Esophagus squamous epithelium (tissue), 5 donors: ENCODE data around the gene SMC6. TPM values are rescaled to one million over a fixed set of nuclear protein-coding genes. Genes with fewer than 3 reads are reported as not detected.

ENCODE experiments used
- DNase-seq: peaks from one replicate; lab custom pipeline; 2025; lab: John Stamatoyannopoulos, UW
- H3K27ac ChIP-seq, 4 donors: fragments of 200-600 bp; sonication (generic); one replicate each; pipeline ENCODE4 v1.5.1; 2016 to 2019; ENCODE audit warnings: mild to moderate bottlenecking in 1 of 4
- H3K27me3 ChIP-seq, 4 donors: fragments of 200-600 bp; sonication (generic); 1 replicate in 3 of 4; 2 replicates in 1 of 4; pipeline versions ENCODE4 v1.5.1 to v1.6.0; 2017 to 2021; ENCODE audit warnings: antibody characterized with exemption in 1 of 4
- H3K36me3 ChIP-seq, 3 donors: fragments of 200-600 bp; sonication (generic); one replicate each; pipeline ENCODE4 v1.5.1; 2016 to 2019
- H3K4me1 ChIP-seq, 3 donors: fragments of 200-600 bp; sonication (generic); one replicate each; pipeline ENCODE4 v1.5.1; 2017 to 2019
- H3K4me3 ChIP-seq, 4 donors: fragments of 200-600 bp; sonication (generic); 1 replicate in 3 of 4; 2 replicates in 1 of 4; pipeline ENCODE4 v1.5.1; 2016 to 2019; ENCODE audit warnings: mild to moderate bottlenecking in 2 of 4, moderate library complexity in 1 of 4
- H3K9me3 ChIP-seq, 3 donors: fragments of 200-600 bp; sonication (generic); one replicate each; pipeline ENCODE4 v1.5.1; 2016 to 2019
- POLR2A ChIP-seq, 4 donors: fragments of 450-650 bp; IDR thresholded peaks; one replicate each; pipeline ENCODE4 v1.6.1; 2017; ENCODE audit warnings: antibody characterized with exemption in 4 of 4, mild to moderate bottlenecking in 4 of 4, moderate library complexity in 3 of 4
- WGBS, 2 donors: methylation state at CpG; one replicate each; pipeline ENCODE4 v1.1.5; 2018; 5-methylcytosine and 5-hydroxymethylcytosine counted together
- intact Hi-C: fragments of 100-400 bp; cut with DNase I; formaldehyde crosslinking; loops from one replicate; pipeline ENCODE4 v1.15.0; 2022
- total RNA-seq, 4 donors: library from RNA; depleted of rRNA; stranded (reverse); fragments of >200 nt; gene quantifications; one replicate each; pipeline ENCODE4 v1.1.0, GENCODE V29; 2016
- TF ChIP-seq, protein P1 (sequence below), 6 experiments: fragments of 450-650 bp in 4 of 6; fragments of 200-600 bp in 2 of 6; sonication (generic) in 2 of 6; IDR thresholded peaks; one replicate each; pipeline ENCODE4 v1.5.1; 2016 to 2019; ENCODE audit warnings: antibody characterized with exemption in 6 of 6, mild to moderate bottlenecking in 4 of 6, moderate library complexity in 4 of 6
- donor health status: DM: yes; HTN: yes; CAD: no.

SMC6 gene
- total RNA-seq, 4 donors from 2014 or later = 25.3 to 40.4 (median 31.7) TPM

- H3K27me3 ChIP-seq = peaks cover 0 to 6% (median 0%) of the 10 kb centered on the region in 4 donors
- no peaks in the 10 kb centered on the region for H3K9me3 ChIP-seq
- no peak overlapping the region for H3K4me3 ChIP-seq
- intact Hi-C loops = no loop called here
- no peak for DNase-seq
- no peak overlapping the region for H3K27ac ChIP-seq
- TF ChIP-seq, protein P1, sequence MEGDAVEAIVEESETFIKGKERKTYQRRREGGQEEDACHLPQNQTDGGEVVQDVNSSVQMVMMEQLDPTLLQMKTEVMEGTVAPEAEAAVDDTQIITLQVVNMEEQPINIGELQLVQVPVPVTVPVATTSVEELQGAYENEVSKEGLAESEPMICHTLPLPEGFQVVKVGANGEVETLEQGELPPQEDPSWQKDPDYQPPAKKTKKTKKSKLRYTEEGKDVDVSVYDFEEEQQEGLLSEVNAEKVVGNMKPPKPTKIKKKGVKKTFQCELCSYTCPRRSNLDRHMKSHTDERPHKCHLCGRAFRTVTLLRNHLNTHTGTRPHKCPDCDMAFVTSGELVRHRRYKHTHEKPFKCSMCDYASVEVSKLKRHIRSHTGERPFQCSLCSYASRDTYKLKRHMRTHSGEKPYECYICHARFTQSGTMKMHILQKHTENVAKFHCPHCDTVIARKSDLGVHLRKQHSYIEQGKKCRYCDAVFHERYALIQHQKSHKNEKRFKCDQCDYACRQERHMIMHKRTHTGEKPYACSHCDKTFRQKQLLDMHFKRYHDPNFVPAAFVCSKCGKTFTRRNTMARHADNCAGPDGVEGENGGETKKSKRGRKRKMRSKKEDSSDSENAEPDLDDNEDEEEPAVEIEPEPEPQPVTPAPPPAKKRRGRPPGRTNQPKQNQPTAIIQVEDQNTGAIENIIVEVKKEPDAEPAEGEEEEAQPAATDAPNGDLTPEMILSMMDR (IDR thresholded peaks at IDR 0.05) = no peak
- TF ChIP-seq POLR2A (IDR thresholded peaks at IDR 0.05) = no peak
- 39 to 54% methylated on average over 3 of the region's 3 CpGs for WGBS, 2 donors
- peaks cover 0 to 9% (median 0%) of the 10 kb centered on the region in 3 donors for H3K36me3 ChIP-seq
- peaks cover 0 to 15% (median 0%) of the 10 kb centered on the region in 3 donors for H3K4me1 ChIP-seq
Measured at GRCh38 chr2:17786727-17787126, 33.1 kb upstream of the SMC6 start.

DNA sequence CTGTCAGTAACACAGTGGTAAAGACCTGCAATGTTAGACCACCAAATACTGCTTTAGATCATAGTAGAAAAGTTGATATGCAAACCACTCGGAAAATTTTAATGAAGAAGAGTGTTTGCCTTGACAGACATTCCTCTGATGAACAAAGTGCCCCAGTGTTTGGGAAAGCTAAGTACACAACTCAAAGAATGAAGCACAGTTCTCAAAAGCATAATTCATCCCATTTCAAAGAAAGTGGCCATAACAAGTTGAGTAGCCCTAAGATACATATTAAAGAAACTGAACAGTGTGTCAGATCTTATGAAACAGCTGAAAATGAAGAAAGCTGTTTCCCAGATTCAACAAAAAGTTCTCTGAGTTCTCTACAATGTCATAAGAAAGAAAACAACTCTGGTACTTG, 27.9 kb upstream of the SMC6 start:
- Histone ChIP-seq H3K27ac (no peak overlapping the region), H3K36me3 (peaks cover 0 to 40% (median 0%) of the 10 kb centered on the region in 3 donors), H3K4me1 (no peaks in the 10 kb centered on the region), H3K27me3 (no peaks in the 10 kb centered on the region), H3K4me3 (no peak overlapping the region), H3K9me3 (no peaks in the 10 kb centered on the region)
- intact Hi-C loops = no loop called here
- TF ChIP-seq, protein P1 (IDR thresholded peaks at IDR 0.05) = no peak
- TF ChIP-seq POLR2A (IDR thresholded peaks at IDR 0.05) = no peak
- no peak for DNase-seq
- WGBS, 2 donors = 92 to 93% methylated on average over 1 of the region's 1 CpG

GRCh38 chr2:17780546-17780945, 26.9 kb upstream of the SMC6 start:
- H3K4me1 ChIP-seq = no peaks in the 10 kb centered on the region
- H3K9me3 ChIP-seq = no peaks in the 10 kb centered on the region
- H3K27me3 ChIP-seq = no peaks in the 10 kb centered on the region
- H3K27ac ChIP-seq = no peak overlapping the region
- H3K4me3 ChIP-seq = no peak overlapping the region
- TF ChIP-seq POLR2A (IDR thresholded peaks at IDR 0.05) = no peak
- TF ChIP-seq, protein P1 (IDR thresholded peaks at IDR 0.05) = no peak
- no peak for DNase-seq
- peaks cover 0 to 40% (median 0%) of the 10 kb centered on the region in 3 donors for H3K36me3 ChIP-seq
- WGBS, 2 donors = 59 to 81% methylated on average over 1 of the region's 1 CpG
- intact Hi-C loops = no loop called here

- H3K4me3 ChIP-seq = no peak overlapping the region
- H3K4me1 ChIP-seq = no peaks in the 10 kb centered on the region
- TF ChIP-seq, protein P1 (IDR thresholded peaks at IDR 0.05) = no peak
- no peak for TF ChIP-seq POLR2A (IDR thresholded peaks at IDR 0.05)
- H3K27me3 ChIP-seq = no peaks in the 10 kb centered on the region
- H3K27ac ChIP-seq = no peak overlapping the region
- DNase-seq = no peak
- 93% methylated on average over 2 of the region's 2 CpGs for WGBS, 2 donors
- no peaks in the 10 kb centered on the region for H3K9me3 ChIP-seq
- intact Hi-C loops = no loop called here
- H3K36me3 ChIP-seq = peaks cover 0 to 33% (median 0%) of the 10 kb centered on the region in 3 donors
Measured at GRCh38 chr2:17772532-17772931, 18.9 kb upstream of the SMC6 start.

- Histone ChIP-seq H3K27me3 (no peaks in the 10 kb centered on the region), H3K9me3 (no peaks in the 10 kb centered on the region), H3K4me3 (no peak overlapping the region), H3K4me1 (no peaks in the 10 kb centered on the region), H3K27ac (no peak overlapping the region), H3K36me3 (peaks cover 0 to 36% (median 0%) of the 10 kb centered on the region in 3 donors)
- TF ChIP-seq POLR2A (IDR thresholded peaks at IDR 0.05) = no peak
- TF ChIP-seq, protein P1 (IDR thresholded peaks at IDR 0.05) = no peak
- DNase-seq = no peak
- intact Hi-C loops = no loop called here
- WGBS, 2 donors = 91 to 92% methylated on average over 2 of the region's 2 CpGs
Measured at GRCh38 chr2:17771956-17772355, 18.3 kb upstream of the SMC6 start.
